Body of pancreas (tissue), 4 donors: ENCODE results near the gene ZC3H12C. TPM values are rescaled to one million over a fixed set of nuclear protein-coding genes. Genes with fewer than 3 reads are reported as not detected.
"Not testable (repeated sequence)": the region's sequence is repeated elsewhere in the genome, so short reads cannot be mapped to it uniquely, and the experiment has no call there.

Source experiments
- ATAC-seq: fragments of 150-250 bp; one replicate; pipeline ENCODE4 v1.9.1; 2016
- DNase-seq, 4 donors: peaks; one replicate each; pipeline ENCODE4 v3.0.0-alpha.2; 2019
- H3K27ac ChIP-seq, 4 donors: fragments of 200-600 bp; sonication (generic); 1 replicate in 3 of 4; 2 replicates in 1 of 4; pipeline versions ENCODE4 v1.5.1 to v1.6.1; 2016 to 2019; ENCODE audit warnings: mild to moderate bottlenecking in 1 of 4, mixed read lengths in 1 of 4, moderate library complexity in 1 of 4
- H3K27me3 ChIP-seq, 2 donors: fragments of 200-600 bp; sonication (generic); one replicate each; pipeline ENCODE4 v1.6.0; 2016; ENCODE audit warnings: mild to moderate bottlenecking in 1 of 2
- H3K36me3 ChIP-seq, 2 donors: fragments of 200-600 bp; sonication (generic); replicated peaks in 1 of 2; 2 replicates each; pipeline ENCODE4 v1.5.1; 2016; ENCODE audit warnings: low read depth in 2 of 2; ENCODE audit not compliant: insufficient read depth in 1 of 2
- H3K4me1 ChIP-seq: fragments of 200-600 bp; sonication (generic); one replicate; pipeline ENCODE4 v1.6.0; 2016
- H3K4me3 ChIP-seq, 2 donors: fragments of 200-600 bp; sonication (generic); 1 replicate in 1 of 2; 2 replicates in 1 of 2; pipeline ENCODE4 v1.5.1; 2016 to 2019
- H3K9me3 ChIP-seq, 3 donors: fragments of 200-600 bp; sonication (generic); 1 replicate in 2 of 3; 2 replicates in 1 of 3; pipeline ENCODE4 v1.5.1; 2016
- POLR2A ChIP-seq, 3 donors: fragments of 450-650 bp; IDR thresholded peaks; one replicate each; pipeline ENCODE4 v1.6.1; 2016; ENCODE audit warnings: antibody characterized with exemption in 3 of 3, mild to moderate bottlenecking in 2 of 3
- WGBS, 2 donors: methylation state at CpG; one replicate each; pipeline ENCODE4 v1.1.5; 2017; 5-methylcytosine and 5-hydroxymethylcytosine counted together
- intact Hi-C: fragments of 100-400 bp; cut with DNase I; formaldehyde crosslinking; loops from one replicate; pipeline ENCODE4 v1.15.1; 2023
- total RNA-seq, 2 donors: library from RNA; depleted of rRNA; stranded (reverse); fragments of >200 nt; gene quantifications; one replicate each; pipeline ENCODE4 v1.1.0, GENCODE V29; 2016
- TF ChIP-seq, protein P1 (sequence below), 7 experiments: fragments of 450-650 bp in 4 of 7; fragments of 200-600 bp in 3 of 7; sonication (generic) in 3 of 7; IDR thresholded peaks; one replicate each; pipeline ENCODE4 v1.5.1; 2016 to 2019; ENCODE audit warnings: antibody characterized with exemption in 7 of 7

The ZC3H12C gene
- total RNA-seq, 2 donors from 2014 or later, result 7.3 to 7.8 TPM

GRCh38 chr11:110062247-110062646 lies 30.9 kb upstream of the ZC3H12C start:
- DNase-seq, result no peak
- H3K36me3 ChIP-seq, result no peaks in the 10 kb centered on the region
- 78 to 92% methylated on average over 3 of the region's 3 CpGs for WGBS, 2 donors
- intact Hi-C loops, result no loop called here
- H3K27ac ChIP-seq, result no peak overlapping the region
- H3K9me3 ChIP-seq, result no peaks in the 10 kb centered on the region
- TF ChIP-seq, protein P1, sequence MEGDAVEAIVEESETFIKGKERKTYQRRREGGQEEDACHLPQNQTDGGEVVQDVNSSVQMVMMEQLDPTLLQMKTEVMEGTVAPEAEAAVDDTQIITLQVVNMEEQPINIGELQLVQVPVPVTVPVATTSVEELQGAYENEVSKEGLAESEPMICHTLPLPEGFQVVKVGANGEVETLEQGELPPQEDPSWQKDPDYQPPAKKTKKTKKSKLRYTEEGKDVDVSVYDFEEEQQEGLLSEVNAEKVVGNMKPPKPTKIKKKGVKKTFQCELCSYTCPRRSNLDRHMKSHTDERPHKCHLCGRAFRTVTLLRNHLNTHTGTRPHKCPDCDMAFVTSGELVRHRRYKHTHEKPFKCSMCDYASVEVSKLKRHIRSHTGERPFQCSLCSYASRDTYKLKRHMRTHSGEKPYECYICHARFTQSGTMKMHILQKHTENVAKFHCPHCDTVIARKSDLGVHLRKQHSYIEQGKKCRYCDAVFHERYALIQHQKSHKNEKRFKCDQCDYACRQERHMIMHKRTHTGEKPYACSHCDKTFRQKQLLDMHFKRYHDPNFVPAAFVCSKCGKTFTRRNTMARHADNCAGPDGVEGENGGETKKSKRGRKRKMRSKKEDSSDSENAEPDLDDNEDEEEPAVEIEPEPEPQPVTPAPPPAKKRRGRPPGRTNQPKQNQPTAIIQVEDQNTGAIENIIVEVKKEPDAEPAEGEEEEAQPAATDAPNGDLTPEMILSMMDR (IDR thresholded peaks at IDR 0.05), result no peak
- TF ChIP-seq POLR2A (IDR thresholded peaks at IDR 0.05), result no peak
- no peak overlapping the region for H3K4me3 ChIP-seq
- no peaks in the 10 kb centered on the region for H3K4me1 ChIP-seq
- ATAC-seq, result no peak
- no peaks in the 10 kb centered on the region for H3K27me3 ChIP-seq

GRCh38 chr11:110065189-110065588 lies 28.0 kb upstream of the ZC3H12C start:
- ATAC-seq, result no peak
- no peaks in the 10 kb centered on the region for H3K36me3 ChIP-seq
- intact Hi-C loops, result no loop called here
- no peaks in the 10 kb centered on the region for H3K9me3 ChIP-seq
- H3K4me3 ChIP-seq, result no peak overlapping the region
- no peaks in the 10 kb centered on the region for H3K27me3 ChIP-seq
- DNase-seq, result no peak
- H3K27ac ChIP-seq, result no peak overlapping the region
- no peaks in the 10 kb centered on the region for H3K4me1 ChIP-seq
- 52 to 62% methylated on average over 2 of the region's 2 CpGs for WGBS, 2 donors
- TF ChIP-seq POLR2A (IDR thresholded peaks at IDR 0.05), result no peak
- TF ChIP-seq, protein P1 (IDR thresholded peaks at IDR 0.05), result no peak

DNA sequence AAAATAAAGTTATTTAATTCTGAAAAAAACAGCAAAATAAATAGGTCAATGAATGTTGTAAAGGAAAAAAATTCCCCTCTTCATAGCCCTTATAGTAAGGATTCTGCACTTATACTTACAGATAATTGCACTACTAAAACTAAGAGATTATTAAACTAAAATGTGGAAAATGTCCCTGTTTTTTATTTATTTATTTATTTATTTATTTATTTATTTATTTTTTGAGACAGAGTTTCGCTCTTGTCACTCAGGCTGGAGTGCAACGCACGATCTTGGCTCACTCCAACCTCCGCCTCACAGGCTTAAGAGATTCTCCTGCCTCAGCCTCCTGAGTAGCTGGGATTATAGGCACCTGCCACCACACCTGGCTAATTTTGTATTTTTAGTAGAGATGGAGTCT lies 25.2 kb upstream of the ZC3H12C start:
- ATAC-seq, H3K4me3 ChIP-seq, H3K36me3 ChIP-seq, intact Hi-C loops, DNase-seq, H3K4me1 ChIP-seq, H3K9me3 ChIP-seq, H3K27me3 ChIP-seq, H3K27ac ChIP-seq: not testable (repeated sequence)
- WGBS, 2 donors, result 95 to 99% methylated on average over 4 of the region's 4 CpGs

DNA sequence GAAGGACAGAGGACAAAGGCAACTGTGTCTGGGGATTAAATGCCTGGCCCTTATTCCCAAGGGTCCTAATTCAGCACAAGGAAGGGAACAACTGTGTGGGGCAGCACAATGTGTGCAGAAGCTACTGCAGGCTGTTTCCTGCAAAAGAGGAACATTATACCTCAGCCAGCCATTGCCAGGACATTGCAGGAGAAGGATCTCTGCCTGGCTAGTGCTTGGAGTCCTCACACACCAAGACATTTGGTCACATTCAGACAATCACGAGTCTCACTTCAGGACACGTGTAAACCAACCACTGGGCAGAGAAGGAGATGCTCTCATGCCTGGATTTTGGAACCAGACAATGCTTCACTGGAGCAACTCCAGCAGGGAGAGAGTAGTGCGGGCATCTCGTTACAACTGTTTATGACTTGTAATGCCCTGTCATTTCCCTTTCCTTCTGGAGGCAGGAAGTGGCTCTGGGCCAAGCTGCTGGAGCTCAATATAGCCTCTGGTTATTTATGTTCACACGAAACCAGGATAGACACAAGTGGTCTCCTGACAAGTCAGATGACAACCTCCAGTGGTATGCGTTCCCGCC lies 23.9 kb upstream of the ZC3H12C start:
- Histone ChIP-seq H3K4me1 (no peaks in the 10 kb centered on the region), H3K9me3 (no peaks in the 10 kb centered on the region), H3K36me3 (no peaks in the 10 kb centered on the region), H3K27ac (peak overlapping the region in 2 of 4 donors; percentile 18 to 28), H3K27me3 (no peaks in the 10 kb centered on the region), H3K4me3 (no peak overlapping the region)
- TF ChIP-seq, protein P1 (IDR thresholded peaks at IDR 0.05), result no peak
- peak in 2 of 3 donors; percentile 6 to 11 for TF ChIP-seq POLR2A (IDR thresholded peaks at IDR 0.05)
- 46 to 53% methylated on average over 7 of the region's 7 CpGs for WGBS, 2 donors
- peak in 3 of 4 donors; percentile 44 to 51 (median 46) for DNase-seq
- intact Hi-C loops, result no loop called here
- peak; percentile 60 for ATAC-seq

DNA sequence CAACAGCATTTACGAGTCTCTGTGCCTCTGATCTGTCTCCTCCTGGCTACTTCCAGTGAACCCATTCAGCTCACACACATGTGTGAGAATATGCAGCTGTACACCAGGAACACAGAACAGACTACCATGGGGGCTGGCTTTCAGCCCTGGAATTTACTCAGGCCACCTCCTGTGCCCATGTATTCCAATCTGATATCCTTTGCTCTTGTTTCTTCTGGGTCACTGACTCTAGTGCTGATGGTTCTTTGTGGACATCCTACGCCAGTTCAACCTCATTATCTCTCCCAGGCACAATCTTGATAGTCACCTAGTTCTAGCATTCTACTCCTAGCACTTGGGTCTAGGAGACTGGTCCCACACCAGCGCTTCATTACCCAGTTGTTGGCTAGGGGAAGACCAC lies 23.0 kb upstream of the ZC3H12C start:
- no peak for TF ChIP-seq POLR2A (IDR thresholded peaks at IDR 0.05)
- TF ChIP-seq, protein P1 (IDR thresholded peaks at IDR 0.05), result no peak
- peak in 1 of 4 donors; percentile 27 for DNase-seq
- no peak overlapping the region for H3K4me3 ChIP-seq
- peaks cover under 1% of the 10 kb centered on the region for H3K4me1 ChIP-seq
- no peaks in the 10 kb centered on the region for H3K36me3 ChIP-seq
- H3K27ac ChIP-seq, result no peak overlapping the region
- intact Hi-C loops, result no loop called here
- no peak for ATAC-seq
- H3K27me3 ChIP-seq, result no peaks in the 10 kb centered on the region
- 82% methylated on average over 3 of the region's 3 CpGs for WGBS, 2 donors
- H3K9me3 ChIP-seq, result no peaks in the 10 kb centered on the region
